Measurements from ENCODE around the gene GJA5. TPM values are rescaled to one million over a fixed set of nuclear protein-coding genes. Genes with fewer than 3 reads are reported as not detected.

The GJA5 gene
- total RNA-seq, 3 donors from 2014 or later, result 3.7 to 34.1 (median 4.2) TPM

- Histone ChIP-seq H3K36me3 (no peaks in the 10 kb centered on the region), H3K9me3 (no peaks in the 10 kb centered on the region), H3K27ac (no peak overlapping the region), H3K27me3 (no peaks in the 10 kb centered on the region), H3K4me1 (no peaks in the 10 kb centered on the region), H3K4me3 (no peak overlapping the region)
- no peak for DNase-seq (ENCODE audit: low spot score in 2 of 2)
- intact Hi-C loops (cut with DNase I; ENCODE audit: low total_unique reads), result no loop called here
- no peak for TF ChIP-seq POLR2A (IDR thresholded peaks at IDR 0.05)
- TF ChIP-seq, protein P1, sequence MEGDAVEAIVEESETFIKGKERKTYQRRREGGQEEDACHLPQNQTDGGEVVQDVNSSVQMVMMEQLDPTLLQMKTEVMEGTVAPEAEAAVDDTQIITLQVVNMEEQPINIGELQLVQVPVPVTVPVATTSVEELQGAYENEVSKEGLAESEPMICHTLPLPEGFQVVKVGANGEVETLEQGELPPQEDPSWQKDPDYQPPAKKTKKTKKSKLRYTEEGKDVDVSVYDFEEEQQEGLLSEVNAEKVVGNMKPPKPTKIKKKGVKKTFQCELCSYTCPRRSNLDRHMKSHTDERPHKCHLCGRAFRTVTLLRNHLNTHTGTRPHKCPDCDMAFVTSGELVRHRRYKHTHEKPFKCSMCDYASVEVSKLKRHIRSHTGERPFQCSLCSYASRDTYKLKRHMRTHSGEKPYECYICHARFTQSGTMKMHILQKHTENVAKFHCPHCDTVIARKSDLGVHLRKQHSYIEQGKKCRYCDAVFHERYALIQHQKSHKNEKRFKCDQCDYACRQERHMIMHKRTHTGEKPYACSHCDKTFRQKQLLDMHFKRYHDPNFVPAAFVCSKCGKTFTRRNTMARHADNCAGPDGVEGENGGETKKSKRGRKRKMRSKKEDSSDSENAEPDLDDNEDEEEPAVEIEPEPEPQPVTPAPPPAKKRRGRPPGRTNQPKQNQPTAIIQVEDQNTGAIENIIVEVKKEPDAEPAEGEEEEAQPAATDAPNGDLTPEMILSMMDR (IDR thresholded peaks at IDR 0.05), result no peak
- no peak for TF ChIP-seq POLR2AphosphoS5 (IDR thresholded peaks at IDR 0.05)
Measured at GRCh38 chr1:147749792-147750191, 10.6 kb downstream of the GJA5 start.

GRCh38 chr1:147748676-147749350, 11.6 kb downstream of the GJA5 start:
- Histone ChIP-seq H3K9me3 (no peaks in the 10 kb centered on the region), H3K4me3 (no peak overlapping the region), H3K27me3 (no peaks in the 10 kb centered on the region), H3K4me1 (no peaks in the 10 kb centered on the region), H3K36me3 (no peaks in the 10 kb centered on the region), H3K27ac (no peak overlapping the region)
- intact Hi-C loops (cut with DNase I; ENCODE audit: low total_unique reads), result no loop called here
- TF ChIP-seq POLR2A (IDR thresholded peaks at IDR 0.05) (no peak), POLR2AphosphoS5 (IDR thresholded peaks at IDR 0.05) (no peak)
- TF ChIP-seq, protein P1 (IDR thresholded peaks at IDR 0.05), result no peak
- DNase-seq (ENCODE audit: low spot score in 2 of 2), result no peak

GRCh38 chr1:147747966-147748365, 12.4 kb downstream of the GJA5 start:
- Histone ChIP-seq H3K36me3 (no peaks in the 10 kb centered on the region), H3K4me1 (no peaks in the 10 kb centered on the region), H3K4me3 (no peak overlapping the region), H3K27ac (no peak overlapping the region), H3K27me3 (no peaks in the 10 kb centered on the region), H3K9me3 (no peaks in the 10 kb centered on the region)
- intact Hi-C loops (cut with DNase I; ENCODE audit: low total_unique reads), result no loop called here
- TF ChIP-seq, protein P1 (IDR thresholded peaks at IDR 0.05), result no peak
- TF ChIP-seq POLR2AphosphoS5 (IDR thresholded peaks at IDR 0.05) (no peak), POLR2A (IDR thresholded peaks at IDR 0.05) (no peak)
- no peak for DNase-seq (ENCODE audit: low spot score in 2 of 2)

DNA sequence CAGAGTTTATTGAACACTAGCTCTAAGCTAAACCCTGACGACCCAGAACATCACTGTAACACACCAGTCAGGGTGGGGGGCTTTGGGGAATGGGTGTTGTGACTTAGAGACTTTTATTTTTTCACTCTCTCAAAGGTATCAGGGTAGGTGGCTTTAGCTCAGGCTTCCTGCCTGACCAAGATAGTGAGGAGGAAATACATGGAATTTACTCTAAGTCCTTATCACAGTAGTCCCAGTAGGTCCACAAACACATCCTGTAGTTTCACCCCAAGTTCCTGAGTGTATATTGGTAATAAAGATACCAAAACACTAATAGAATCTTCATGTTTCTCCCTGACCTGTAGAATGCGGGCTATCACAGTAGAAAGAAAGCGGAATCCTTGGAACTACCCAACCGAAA, 15.1 kb downstream of the GJA5 start:
- Histone ChIP-seq H3K27ac (no peak overlapping the region), H3K4me1 (no peaks in the 10 kb centered on the region), H3K36me3 (no peaks in the 10 kb centered on the region), H3K4me3 (no peak overlapping the region), H3K27me3 (no peaks in the 10 kb centered on the region), H3K9me3 (no peaks in the 10 kb centered on the region)
- TF ChIP-seq POLR2A (IDR thresholded peaks at IDR 0.05) (no peak), POLR2AphosphoS5 (IDR thresholded peaks at IDR 0.05) (no peak)
- TF ChIP-seq, protein P1 (IDR thresholded peaks at IDR 0.05), result no peak
- intact Hi-C loops (cut with DNase I; ENCODE audit: low total_unique reads), result no loop called here
- DNase-seq (ENCODE audit: low spot score in 2 of 2), result no peak

DNA sequence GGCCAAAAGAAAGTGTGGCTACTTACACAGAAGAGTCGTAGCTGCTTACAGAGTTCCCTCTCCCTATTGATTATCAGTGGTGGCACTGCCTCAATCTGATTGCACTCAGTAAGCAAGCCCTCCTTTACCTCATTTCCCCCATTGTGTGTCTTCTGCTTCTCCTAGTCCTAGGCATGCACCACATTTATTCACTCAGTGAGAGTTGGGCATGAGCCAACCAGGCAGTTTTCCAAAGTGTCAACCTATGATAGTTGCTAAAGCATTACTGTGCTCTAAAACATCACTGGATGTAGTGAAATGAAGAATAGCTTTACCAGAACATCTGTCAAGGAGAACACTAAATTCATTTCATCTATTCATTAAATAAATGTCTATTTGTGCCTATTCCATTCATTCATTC, 19.3 kb downstream of the GJA5 start:
- TF ChIP-seq POLR2AphosphoS5 (IDR thresholded peaks at IDR 0.05) (no peak), POLR2A (IDR thresholded peaks at IDR 0.05) (no peak)
- TF ChIP-seq, protein P1 (IDR thresholded peaks at IDR 0.05), result no peak
- no peaks in the 10 kb centered on the region for H3K27me3 ChIP-seq
- DNase-seq (ENCODE audit: low spot score in 2 of 2), result no peak
- no peak overlapping the region for H3K27ac ChIP-seq
- no peaks in the 10 kb centered on the region for H3K4me1 ChIP-seq
- H3K4me3 ChIP-seq, result no peak overlapping the region
- intact Hi-C loops (cut with DNase I; ENCODE audit: low total_unique reads), result no loop called here
- H3K36me3 ChIP-seq, result no peaks in the 10 kb centered on the region
- no peaks in the 10 kb centered on the region for H3K9me3 ChIP-seq

Data from breast epithelium (tissue), 4 donors.